Suprapubic skin (tissue), 4 donors: ENCODE results near the gene BDP1.

Experiments used
- POLR2A ChIP-seq, 2 donors: fragments of 450-650 bp; IDR thresholded peaks; one replicate each; pipeline ENCODE4 v1.6.1; 2017; ENCODE audit warnings: antibody characterized with exemption in 2 of 2, mild to moderate bottlenecking in 2 of 2, moderate library complexity in 2 of 2
- POLR2AphosphoS5 ChIP-seq, 3 donors: sonication (generic); formaldehyde crosslinking; IDR thresholded peaks; one replicate each; pipeline ENCODE4 v1.6.1; 2017; ENCODE audit warnings: antibody characterized with exemption in 3 of 3
- TF ChIP-seq, protein P1 (sequence below), 2 donors: fragments of 200-600 bp in 1 of 2; fragments of 450-650 bp in 1 of 2; sonication (generic) in 1 of 2; IDR thresholded peaks; one replicate each; pipeline ENCODE4 v1.5.1; 2016 to 2019; ENCODE audit warnings: antibody characterized with exemption in 2 of 2, mild to moderate bottlenecking in 1 of 2, moderate library complexity in 1 of 2

DNA sequence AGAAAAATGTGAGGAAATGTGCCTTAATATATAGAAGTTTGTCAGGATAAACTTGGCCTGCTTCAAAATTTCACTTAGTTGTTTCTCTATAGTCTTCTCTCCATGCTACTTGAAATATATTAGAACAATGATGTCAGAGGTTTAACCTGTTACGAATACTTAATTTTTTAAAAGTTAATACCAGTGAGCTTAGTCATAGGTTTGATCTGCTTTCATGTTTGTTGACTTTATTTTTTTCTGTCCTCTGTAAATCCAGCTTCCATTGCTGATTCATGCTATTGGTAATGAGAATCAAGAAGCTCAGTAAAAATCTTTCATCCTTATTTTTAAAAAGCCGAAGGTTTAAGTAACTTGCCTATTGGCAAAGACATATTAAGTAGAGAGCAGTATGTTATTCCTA lies 27.9 kb downstream of the BDP1 start:
- TF ChIP-seq, protein P1, sequence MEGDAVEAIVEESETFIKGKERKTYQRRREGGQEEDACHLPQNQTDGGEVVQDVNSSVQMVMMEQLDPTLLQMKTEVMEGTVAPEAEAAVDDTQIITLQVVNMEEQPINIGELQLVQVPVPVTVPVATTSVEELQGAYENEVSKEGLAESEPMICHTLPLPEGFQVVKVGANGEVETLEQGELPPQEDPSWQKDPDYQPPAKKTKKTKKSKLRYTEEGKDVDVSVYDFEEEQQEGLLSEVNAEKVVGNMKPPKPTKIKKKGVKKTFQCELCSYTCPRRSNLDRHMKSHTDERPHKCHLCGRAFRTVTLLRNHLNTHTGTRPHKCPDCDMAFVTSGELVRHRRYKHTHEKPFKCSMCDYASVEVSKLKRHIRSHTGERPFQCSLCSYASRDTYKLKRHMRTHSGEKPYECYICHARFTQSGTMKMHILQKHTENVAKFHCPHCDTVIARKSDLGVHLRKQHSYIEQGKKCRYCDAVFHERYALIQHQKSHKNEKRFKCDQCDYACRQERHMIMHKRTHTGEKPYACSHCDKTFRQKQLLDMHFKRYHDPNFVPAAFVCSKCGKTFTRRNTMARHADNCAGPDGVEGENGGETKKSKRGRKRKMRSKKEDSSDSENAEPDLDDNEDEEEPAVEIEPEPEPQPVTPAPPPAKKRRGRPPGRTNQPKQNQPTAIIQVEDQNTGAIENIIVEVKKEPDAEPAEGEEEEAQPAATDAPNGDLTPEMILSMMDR (IDR thresholded peaks at IDR 0.05), result no peak
- no peak for TF ChIP-seq POLR2AphosphoS5 (IDR thresholded peaks at IDR 0.05)
- no peak for TF ChIP-seq POLR2A (IDR thresholded peaks at IDR 0.05)
